ENCODE measurements around the gene TLR8.

The TLR8 gene

GRCh38 chrX:12896935-12897334 lies 9.5 kb upstream of the TLR8 start:
- Histone ChIP-seq H3K9me3 (replicated peaks; ENCODE audit: insufficient read depth, low read length) (no peaks in the 10 kb centered on the region), H3K36me3 (replicated peaks; ENCODE audit: insufficient read depth, low read length) (no peaks in the 10 kb centered on the region), H3K4me3 (ENCODE audit: low read length) (no peak overlapping the region), H3K9me2 (replicated peaks; ENCODE audit: insufficient read depth, low read length) (no peaks in the 10 kb centered on the region), H3K4me2 (ENCODE audit: low read depth, low read length) (no peak overlapping the region), H2AFZ (ENCODE audit: low read length) (no peak overlapping the region), H3K27ac (ENCODE audit: low read length) (no peak overlapping the region), H3K9ac (ENCODE audit: low read length) (no peak overlapping the region), H4K20me1 (ENCODE audit: insufficient read depth, low read length) (no peaks in the 10 kb centered on the region), H3F3A (ENCODE audit: insufficient read depth, low read length) (peaks cover 12% of the 10 kb centered on the region; the same call in 1 of the 2 replicates), H3K27me3 (replicated peaks; ENCODE audit: insufficient read depth, low read length) (no peaks in the 10 kb centered on the region), H3K79me2 (ENCODE audit: low read length) (no peaks in the 10 kb centered on the region), H3K4me1 (ENCODE audit: low read length) (peaks cover 21% of the 10 kb centered on the region)
- no peak for TF ChIP-seq EZH2phosphoT487 (IDR thresholded peaks at IDR 0.05; ENCODE audit: low read length)
- DNase-seq, result no peak

GRCh38 chrX:12898073-12898472 lies 8.3 kb upstream of the TLR8 start:
- Histone ChIP-seq H3K4me2 (ENCODE audit: low read depth, low read length) (no peak overlapping the region), H4K20me1 (ENCODE audit: insufficient read depth, low read length) (no peaks in the 10 kb centered on the region), H3K9ac (ENCODE audit: low read length) (no peak overlapping the region), H3F3A (ENCODE audit: insufficient read depth, low read length) (0 out of 2 replicates have a peak, but pooled peaks cover 2% of the 10 kb centered on the region), H3K4me3 (ENCODE audit: low read length) (no peak overlapping the region), H3K4me1 (ENCODE audit: low read length) (peaks cover 10% of the 10 kb centered on the region), H3K79me2 (ENCODE audit: low read length) (no peaks in the 10 kb centered on the region), H3K27me3 (replicated peaks; ENCODE audit: insufficient read depth, low read length) (no peaks in the 10 kb centered on the region), H3K9me3 (replicated peaks; ENCODE audit: insufficient read depth, low read length) (no peaks in the 10 kb centered on the region), H3K36me3 (replicated peaks; ENCODE audit: insufficient read depth, low read length) (no peaks in the 10 kb centered on the region), H2AFZ (ENCODE audit: low read length) (no peak overlapping the region), H3K27ac (ENCODE audit: low read length) (no peak overlapping the region), H3K9me2 (replicated peaks; ENCODE audit: insufficient read depth, low read length) (no peaks in the 10 kb centered on the region)
- DNase-seq, result no peak
- TF ChIP-seq EZH2phosphoT487 (IDR thresholded peaks at IDR 0.05; ENCODE audit: low read length), result no peak
- no peak for TF ChIP-seq EZH2 (optimal IDR thresholded peaks at IDR 0.05; ENCODE audit: low read depth, low read length)
- TF ChIP-seq, protein P1, sequence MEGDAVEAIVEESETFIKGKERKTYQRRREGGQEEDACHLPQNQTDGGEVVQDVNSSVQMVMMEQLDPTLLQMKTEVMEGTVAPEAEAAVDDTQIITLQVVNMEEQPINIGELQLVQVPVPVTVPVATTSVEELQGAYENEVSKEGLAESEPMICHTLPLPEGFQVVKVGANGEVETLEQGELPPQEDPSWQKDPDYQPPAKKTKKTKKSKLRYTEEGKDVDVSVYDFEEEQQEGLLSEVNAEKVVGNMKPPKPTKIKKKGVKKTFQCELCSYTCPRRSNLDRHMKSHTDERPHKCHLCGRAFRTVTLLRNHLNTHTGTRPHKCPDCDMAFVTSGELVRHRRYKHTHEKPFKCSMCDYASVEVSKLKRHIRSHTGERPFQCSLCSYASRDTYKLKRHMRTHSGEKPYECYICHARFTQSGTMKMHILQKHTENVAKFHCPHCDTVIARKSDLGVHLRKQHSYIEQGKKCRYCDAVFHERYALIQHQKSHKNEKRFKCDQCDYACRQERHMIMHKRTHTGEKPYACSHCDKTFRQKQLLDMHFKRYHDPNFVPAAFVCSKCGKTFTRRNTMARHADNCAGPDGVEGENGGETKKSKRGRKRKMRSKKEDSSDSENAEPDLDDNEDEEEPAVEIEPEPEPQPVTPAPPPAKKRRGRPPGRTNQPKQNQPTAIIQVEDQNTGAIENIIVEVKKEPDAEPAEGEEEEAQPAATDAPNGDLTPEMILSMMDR (IDR thresholded peaks at IDR 0.05; ENCODE audit: low read length), result no peak

DNA sequence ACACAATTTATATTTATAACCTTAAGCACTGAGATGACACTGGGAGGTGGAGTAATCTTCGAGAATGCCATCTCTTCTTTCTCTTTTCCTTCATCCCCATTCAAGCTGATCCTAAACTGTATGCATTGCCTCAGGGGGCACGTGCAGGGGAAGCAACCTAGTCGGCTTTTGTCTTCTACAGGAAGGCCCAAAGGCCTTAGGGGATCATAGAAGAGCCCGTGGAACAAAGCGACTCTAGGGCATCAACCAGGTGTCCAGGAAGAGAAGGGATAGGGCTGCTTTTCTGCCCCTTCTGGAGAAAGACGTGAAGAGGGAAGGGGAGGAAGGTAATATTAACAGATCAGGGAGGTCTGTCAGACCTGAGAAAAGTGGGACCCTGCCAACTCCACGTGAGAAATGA lies 6.9 kb upstream of the TLR8 start:
- no peak overlapping the region for H3K4me3 ChIP-seq (ENCODE audit: low read length)
- H3K27me3 ChIP-seq (replicated peaks; ENCODE audit: insufficient read depth, low read length), result no peaks in the 10 kb centered on the region
- no peaks in the 10 kb centered on the region for H3F3A ChIP-seq (ENCODE audit: insufficient read depth, low read length)
- DNase-seq, result no peak
- H4K20me1 ChIP-seq (ENCODE audit: insufficient read depth, low read length), result no peaks in the 10 kb centered on the region
- no peaks in the 10 kb centered on the region for H3K9me2 ChIP-seq (replicated peaks; ENCODE audit: insufficient read depth, low read length)
- no peak overlapping the region for H3K4me2 ChIP-seq (ENCODE audit: low read depth, low read length)
- H2AFZ ChIP-seq (ENCODE audit: low read length), result no peak overlapping the region
- no peak overlapping the region for H3K27ac ChIP-seq (ENCODE audit: low read length)
- H3K4me1 ChIP-seq (ENCODE audit: low read length), result peaks cover 3% of the 10 kb centered on the region; the same call in 1 of the 2 replicates
- H3K36me3 ChIP-seq (replicated peaks; ENCODE audit: insufficient read depth, low read length), result no peaks in the 10 kb centered on the region
- no peak overlapping the region for H3K9ac ChIP-seq (ENCODE audit: low read length)
- H3K9me3 ChIP-seq (replicated peaks; ENCODE audit: insufficient read depth, low read length), result no peaks in the 10 kb centered on the region
- TF ChIP-seq, protein P1 (IDR thresholded peaks at IDR 0.05; ENCODE audit: low read length), result no peak
- TF ChIP-seq EZH2phosphoT487 (IDR thresholded peaks at IDR 0.05; ENCODE audit: low read length), result no peak
- no peak for TF ChIP-seq EZH2 (optimal IDR thresholded peaks at IDR 0.05; ENCODE audit: low read depth, low read length)
- no peaks in the 10 kb centered on the region for H3K79me2 ChIP-seq (ENCODE audit: low read length)

DNA sequence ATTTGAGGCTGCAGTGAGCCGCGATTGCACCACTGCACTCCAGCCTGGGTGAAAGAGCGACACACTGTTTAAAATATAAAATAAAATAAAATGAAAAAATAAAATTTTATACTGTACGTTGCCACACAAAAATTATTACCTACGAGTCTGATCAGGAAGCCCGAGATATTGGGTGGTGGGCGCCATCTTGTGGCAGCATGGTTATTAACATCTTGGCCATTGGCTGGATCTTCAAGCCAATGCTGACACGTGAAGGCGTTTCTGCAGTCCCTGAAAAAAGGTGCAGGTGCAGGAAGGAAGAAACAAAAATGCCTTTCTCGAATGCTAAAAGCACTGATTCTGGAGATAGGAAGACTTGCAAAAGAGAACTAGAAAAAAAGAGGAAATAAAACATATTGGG lies 4.9 kb upstream of the TLR8 start:
- Histone ChIP-seq H3K4me1 (ENCODE audit: low read length) (peaks cover 3% of the 10 kb centered on the region; the same call in 1 of the 2 replicates), H3K27me3 (replicated peaks; ENCODE audit: insufficient read depth, low read length) (no peaks in the 10 kb centered on the region), H3K9me2 (replicated peaks; ENCODE audit: insufficient read depth, low read length) (no peaks in the 10 kb centered on the region), H4K20me1 (ENCODE audit: insufficient read depth, low read length) (no peaks in the 10 kb centered on the region), H2AFZ (ENCODE audit: low read length) (no peak overlapping the region), H3F3A (ENCODE audit: insufficient read depth, low read length) (no peaks in the 10 kb centered on the region), H3K79me2 (ENCODE audit: low read length) (no peaks in the 10 kb centered on the region), H3K4me2 (ENCODE audit: low read depth, low read length) (peak overlapping the region; percentile 37; the same call in 1 of the 2 replicates), H3K4me3 (ENCODE audit: low read length) (no peak overlapping the region), H3K36me3 (replicated peaks; ENCODE audit: insufficient read depth, low read length) (no peaks in the 10 kb centered on the region), H3K9ac (ENCODE audit: low read length) (no peak overlapping the region), H3K9me3 (replicated peaks; ENCODE audit: insufficient read depth, low read length) (no peaks in the 10 kb centered on the region), H3K27ac (ENCODE audit: low read length) (no peak overlapping the region)
- no peak for TF ChIP-seq EZH2 (optimal IDR thresholded peaks at IDR 0.05; ENCODE audit: low read depth, low read length)
- TF ChIP-seq, protein P1 (IDR thresholded peaks at IDR 0.05; ENCODE audit: low read length), result peak; percentile 50
- TF ChIP-seq EZH2phosphoT487 (IDR thresholded peaks at IDR 0.05; ENCODE audit: low read length), result no peak
- peak; percentile 55 for DNase-seq
